ENCODE data around the gene PPP1R7. TPM values are rescaled to one million over a fixed set of nuclear protein-coding genes. Genes with fewer than 3 reads are reported as not detected.
"Not testable (repeated sequence)": the region's sequence is repeated elsewhere in the genome, so short reads cannot be mapped to it uniquely, and the experiment has no call there.

The PPP1R7 gene
- polyA plus RNA-seq, 1 donor = 83.6 TPM

- DNase-seq = no peak
Measured at GRCh38 chr2:241190291-241190981, 40.2 kb downstream of the PPP1R7 start.

- DNase-seq = no peak
Measured at GRCh38 chr2:241191081-241191480, 40.8 kb downstream of the PPP1R7 start.

- no peak for DNase-seq
Measured at GRCh38 chr2:241193271-241193670, 43.0 kb downstream of the PPP1R7 start.

- no peak for DNase-seq
Measured at GRCh38 chr2:241194811-241195210, 44.5 kb downstream of the PPP1R7 start.

GRCh38 chr2:241195506-241196130 is 45.4 kb downstream of the PPP1R7 start:
- no peak for DNase-seq

GRCh38 chr2:241197246-241197645 is 47.0 kb downstream of the PPP1R7 start:
- DNase-seq = not testable (repeated sequence)

- DNase-seq = no peak
Measured at GRCh38 chr2:241197947-241198346, 47.7 kb downstream of the PPP1R7 start.

- DNase-seq = no peak
Measured at GRCh38 chr2:241198381-241199279, 48.4 kb downstream of the PPP1R7 start.

GRCh38 chr2:241199286-241199685 is 49.0 kb downstream of the PPP1R7 start:
- no peak for DNase-seq

GRCh38 chr2:241199897-241200821 is 49.9 kb downstream of the PPP1R7 start:
- DNase-seq = no peak

GRCh38 chr2:241200822-241201395 is 50.6 kb downstream of the PPP1R7 start:
- no peak for DNase-seq

GRCh38 chr2:241201445-241202267 is 51.4 kb downstream of the PPP1R7 start:
- DNase-seq = no peak

- no peak for DNase-seq
Measured at GRCh38 chr2:241202268-241202585, 52.0 kb downstream of the PPP1R7 start.

- DNase-seq = no peak
Measured at GRCh38 chr2:241202681-241203080, 52.4 kb downstream of the PPP1R7 start.

GRCh38 chr2:241203218-241204009 is 53.1 kb downstream of the PPP1R7 start:
- no peak for DNase-seq

- DNase-seq = no peak
Measured at GRCh38 chr2:241204010-241204384, 53.7 kb downstream of the PPP1R7 start.

- no peak for DNase-seq
Measured at GRCh38 chr2:241204490-241204889, 54.2 kb downstream of the PPP1R7 start.

- no peak for DNase-seq
Measured at GRCh38 chr2:241205086-241205485, 54.8 kb downstream of the PPP1R7 start.

GRCh38 chr2:241207151-241207550 is 56.9 kb downstream of the PPP1R7 start:
- no peak for DNase-seq

- no peak for DNase-seq
Measured at GRCh38 chr2:241207641-241208040, 57.4 kb downstream of the PPP1R7 start.
